Left kidney (tissue), 8 donors: ENCODE data around the gene INA. TPM values are rescaled to one million over a fixed set of nuclear protein-coding genes. Genes with fewer than 3 reads are reported as not detected.
"Not testable (repeated sequence)": the region's sequence is repeated elsewhere in the genome, so short reads cannot be mapped to it uniquely, and the experiment has no call there.

Source experiments
- DNase-seq: peaks from one replicate; pipeline ENCODE4 v3.0.0-alpha.2; 2013
- long read RNA-seq, 8 donors: transcript quantifications; one replicate each; lab custom pipeline, GENCODE V29; 2026
- polyA plus RNA-seq: library from polyadenylated mRNA; unstranded; fragments of 120-200 nt; gene quantifications from one replicate; pipeline ENCODE4 v1.2.1, GENCODE V29; 2013; ENCODE audit not compliant: insufficient read length

The INA gene
- polyA plus RNA-seq, result 0.53 TPM
- long read RNA-seq, donor 1, partial matches to known transcripts, result 0 of 1 reads
- long read RNA-seq, donor 1, other reads (novel, unspliced or antisense), result 0 of 1 reads
- long read RNA-seq, donor 2, partial matches to known transcripts, result 0 of 1 reads
- long read RNA-seq, donor 2, other reads (novel, unspliced or antisense), result 0 of 1 reads
- long read RNA-seq, donor 3, result 0 reads
- long read RNA-seq, donor 4, result 0 reads
- long read RNA-seq, donor 5, result 0 reads
- long read RNA-seq, donor 6, partial matches to known transcripts, result 0 of 1 reads
- long read RNA-seq, donor 6, other reads (novel, unspliced or antisense), result 0 of 1 reads
- long read RNA-seq, donor 7, partial matches to known transcripts, result 0 of 1 reads
- long read RNA-seq, donor 7, other reads (novel, unspliced or antisense), result 0 of 1 reads
- long read RNA-seq, donor 8, result 0 reads

DNA sequence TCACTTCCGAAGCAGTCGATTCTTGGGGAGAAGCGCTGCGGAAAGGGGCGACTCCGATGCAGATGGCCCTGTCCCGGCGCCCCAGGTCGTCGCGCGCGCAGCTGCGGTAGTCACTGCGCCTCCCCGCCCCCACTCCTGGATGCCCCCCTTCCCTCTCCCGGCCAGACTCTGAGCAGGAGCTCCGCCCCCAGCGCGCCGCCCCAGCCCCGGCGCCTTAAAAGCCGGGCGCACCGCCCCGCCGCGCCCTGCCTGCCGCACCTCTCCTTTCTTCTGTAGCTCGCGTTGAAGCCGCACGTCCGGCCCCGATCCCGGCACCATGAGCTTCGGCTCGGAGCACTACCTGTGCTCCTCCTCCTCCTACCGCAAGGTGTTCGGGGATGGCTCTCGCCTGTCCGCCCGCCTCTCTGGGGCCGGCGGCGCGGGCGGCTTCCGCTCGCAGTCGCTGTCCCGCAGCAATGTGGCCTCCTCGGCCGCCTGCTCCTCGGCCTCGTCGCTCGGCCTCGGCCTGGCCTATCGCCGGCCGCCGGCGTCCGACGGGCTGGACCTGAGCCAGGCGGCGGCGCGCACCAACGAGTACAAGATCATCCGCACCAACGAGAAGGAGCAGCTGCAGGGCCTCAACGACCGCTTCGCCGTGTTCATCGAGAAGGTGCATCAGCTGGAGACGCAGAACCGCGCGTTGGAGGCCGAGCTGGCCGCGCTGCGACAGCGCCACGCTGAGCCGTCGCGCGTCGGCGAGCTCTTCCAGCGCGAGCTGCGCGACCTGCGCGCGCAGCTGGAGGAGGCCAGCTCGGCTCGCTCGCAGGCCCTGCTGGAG, at the start of gene INA:
Gene INA, plus strand, starts transcription at position 243 of the 817 bp plus-strand sequence. Its CDS starts 74 bp downstream, at position 317.
- DNase-seq, result peak; percentile 63

DNA sequence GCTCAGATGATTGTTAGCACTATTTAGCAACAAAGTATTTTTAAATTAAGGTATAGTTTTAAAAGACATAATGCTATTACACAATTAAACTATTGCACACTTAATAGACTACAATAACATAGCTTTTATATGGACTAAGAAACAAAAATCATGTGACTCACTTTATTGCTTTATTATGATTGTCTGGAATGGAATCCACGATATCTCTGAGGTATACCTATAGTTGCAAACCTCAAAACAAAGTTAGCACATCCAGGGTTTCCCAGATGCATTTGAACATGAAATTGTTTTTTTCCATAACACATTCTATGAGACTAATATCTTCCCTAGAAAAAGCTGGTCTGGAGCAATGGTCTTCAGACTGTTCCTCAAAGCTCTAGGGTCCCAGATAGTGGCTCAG, 49.5 kb upstream of the INA start:
- no peak for DNase-seq

DNA sequence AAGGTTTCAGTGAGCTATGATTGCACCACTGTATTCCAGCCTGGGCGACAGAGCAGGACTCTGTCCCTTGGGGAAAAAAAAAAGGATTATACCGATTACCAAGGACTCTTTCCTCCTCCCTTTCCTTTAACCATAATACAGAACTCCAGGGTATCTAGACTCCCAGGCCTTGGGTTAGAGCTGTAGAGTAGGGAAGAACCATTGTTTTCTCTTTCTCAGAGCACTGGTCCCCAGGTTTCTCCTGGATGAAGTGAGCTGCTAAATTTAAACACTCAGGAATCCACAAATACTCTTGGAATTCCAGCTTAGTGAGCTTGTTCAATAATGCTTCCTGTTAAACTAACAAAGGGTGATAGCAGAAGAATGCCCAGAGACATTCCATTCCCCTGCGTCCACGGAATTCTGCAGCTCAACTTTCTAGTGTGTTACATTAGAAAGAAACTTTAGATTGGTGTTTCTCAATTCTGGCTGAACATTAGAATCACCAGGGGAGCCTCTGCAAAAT, 45.8 kb upstream of the INA start:
- no peak for DNase-seq

DNA sequence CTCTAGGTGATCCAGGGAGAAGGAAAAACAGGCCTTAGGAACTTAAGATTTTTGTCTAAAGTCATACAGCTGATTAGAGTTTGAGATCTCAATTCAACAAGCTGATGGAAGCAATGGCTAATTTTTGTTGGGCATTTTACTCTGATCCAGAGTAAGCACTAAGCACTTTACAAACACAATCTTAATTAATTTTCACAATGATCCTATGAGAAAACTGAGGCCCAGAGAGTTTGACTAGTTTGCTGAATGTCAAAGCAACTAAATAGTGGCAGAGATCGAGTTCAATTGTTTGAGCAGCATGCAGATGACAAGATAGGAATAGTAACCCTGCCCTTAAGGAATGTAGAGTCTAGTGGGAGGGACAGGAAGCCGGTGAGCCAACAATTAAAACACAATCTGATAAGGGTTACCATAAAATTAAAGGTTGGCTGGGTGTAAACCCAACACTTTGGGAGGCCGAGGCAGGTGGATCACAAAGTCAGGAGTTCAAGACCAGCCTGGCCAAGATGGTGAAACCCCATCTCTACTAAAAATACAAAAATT, 44.7 kb upstream of the INA start:
- DNase-seq, result no peak

DNA sequence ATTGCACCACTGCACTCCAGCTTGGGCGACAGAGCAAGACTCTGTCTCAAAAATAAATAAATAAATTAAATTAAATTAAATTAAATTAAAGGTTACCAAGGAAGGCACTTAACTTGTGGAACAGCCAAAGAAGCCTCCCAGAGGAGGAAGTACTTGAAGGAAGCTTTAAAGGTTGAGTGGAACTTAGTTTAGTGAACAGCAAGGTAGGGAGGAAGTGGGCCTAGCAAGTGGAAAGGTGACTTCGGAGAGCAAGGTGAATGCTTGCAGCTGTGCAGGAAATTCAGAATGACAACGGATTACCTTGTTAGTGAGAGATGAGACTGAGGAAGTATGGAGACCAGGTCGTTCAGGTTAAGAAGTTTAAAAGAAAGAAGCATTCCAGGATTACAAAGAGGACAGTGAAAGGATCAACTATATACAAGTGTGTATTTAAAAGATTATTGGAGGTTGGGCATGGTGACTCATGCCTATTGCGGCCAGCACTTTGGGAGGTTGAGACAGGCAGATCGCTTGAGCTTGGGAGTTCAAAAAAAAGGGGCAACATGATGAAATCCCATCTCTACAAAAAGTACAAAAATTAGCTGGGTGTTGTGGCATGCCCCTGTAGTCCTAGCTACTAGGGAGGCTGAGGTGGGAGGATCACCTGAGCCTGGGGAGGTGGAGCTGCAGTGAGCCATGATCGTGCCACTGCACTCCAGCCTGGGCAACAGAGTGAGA, 44.0 kb upstream of the INA start:
- no peak for DNase-seq

DNA sequence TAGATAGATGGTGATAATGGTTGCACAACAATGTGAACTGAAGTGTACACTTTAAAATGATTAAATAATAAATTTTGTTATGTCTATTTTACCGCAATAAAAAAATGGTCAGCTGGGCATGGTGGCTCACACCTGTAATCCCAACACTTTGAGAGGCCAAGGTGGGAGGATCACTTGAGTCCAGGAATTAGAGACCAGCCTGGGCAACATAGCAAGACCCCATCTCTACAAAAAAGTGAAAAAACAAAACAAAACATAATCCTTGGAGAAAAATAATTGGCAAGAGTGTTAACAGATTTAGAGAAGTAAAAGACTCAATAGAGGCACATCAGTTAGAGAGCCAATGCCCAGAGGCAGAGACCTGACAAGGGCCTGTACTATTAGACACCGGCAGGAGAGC, 41.2 kb upstream of the INA start:
- no peak for DNase-seq

DNA sequence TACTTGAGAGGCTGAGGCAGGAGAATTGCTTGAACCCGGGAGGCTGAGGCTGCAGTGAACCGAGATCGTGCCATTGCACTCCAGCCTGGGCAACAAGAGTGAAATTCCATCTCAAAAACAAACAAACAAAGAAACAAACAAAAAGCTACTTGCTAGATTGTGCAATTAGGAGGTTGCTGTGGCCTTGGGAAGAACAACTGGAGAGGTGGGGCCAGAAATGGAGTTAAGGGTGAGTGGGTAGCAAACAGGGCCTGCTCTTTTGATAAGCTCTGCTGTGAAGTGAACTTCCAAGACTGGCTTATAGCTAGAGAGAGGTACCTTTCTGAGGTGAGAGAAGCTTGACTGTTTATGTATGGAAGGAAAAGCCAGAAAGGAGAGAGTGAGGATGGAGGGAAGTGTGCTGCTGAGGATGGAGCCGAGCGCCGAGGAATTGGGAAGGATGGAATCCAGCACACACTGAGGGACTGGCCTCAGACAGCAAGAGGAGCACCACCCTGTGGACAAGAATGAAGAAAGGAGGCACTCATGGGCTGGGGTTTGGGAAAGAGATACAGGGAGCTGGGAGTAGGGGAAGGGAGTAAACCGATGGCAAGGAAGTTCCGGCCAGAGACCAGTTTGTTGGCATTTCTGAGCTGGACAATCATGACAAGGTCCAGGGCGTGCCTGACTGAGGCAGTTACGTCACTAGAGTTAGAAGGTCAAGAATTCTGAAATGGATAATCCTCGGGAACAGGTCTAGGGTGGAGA, 38.3 kb upstream of the INA start:
- DNase-seq, result no peak

DNA sequence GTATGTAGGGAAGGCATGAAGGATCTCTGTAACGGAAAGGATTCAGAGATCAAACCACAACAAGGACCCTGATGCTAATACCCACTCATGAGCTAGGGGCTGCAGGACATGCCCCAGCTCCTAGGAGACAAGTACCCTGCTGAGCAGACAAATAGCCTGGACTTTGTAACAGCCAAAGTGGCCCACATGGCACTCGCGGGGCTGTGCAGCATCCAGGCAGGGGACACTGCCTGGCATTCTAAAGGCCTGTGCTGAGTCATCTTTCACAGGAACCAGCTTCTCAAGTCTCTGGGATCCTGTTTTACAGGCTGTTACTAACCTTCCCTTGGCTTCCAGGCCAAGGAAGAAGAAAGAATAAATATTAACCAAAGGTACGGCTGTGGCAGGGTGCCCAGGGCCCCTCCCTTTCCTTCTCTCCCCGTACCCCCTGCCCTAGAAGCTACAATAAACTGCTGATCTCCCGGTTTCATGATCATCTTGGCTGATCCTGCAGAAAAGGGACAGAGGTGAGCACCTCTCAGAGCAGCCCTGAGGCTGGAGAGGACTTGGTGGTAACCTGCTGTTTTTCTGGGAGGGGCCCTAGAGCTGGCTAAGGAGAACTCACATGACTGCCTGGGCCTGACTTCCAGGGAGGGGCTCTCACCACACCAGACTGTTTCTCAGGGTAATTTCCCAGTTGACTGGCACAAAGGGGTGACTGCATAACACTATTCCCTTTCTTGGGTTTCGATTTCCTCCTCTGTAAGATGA, 35.5 kb upstream of the INA start:
- no peak for DNase-seq

DNA sequence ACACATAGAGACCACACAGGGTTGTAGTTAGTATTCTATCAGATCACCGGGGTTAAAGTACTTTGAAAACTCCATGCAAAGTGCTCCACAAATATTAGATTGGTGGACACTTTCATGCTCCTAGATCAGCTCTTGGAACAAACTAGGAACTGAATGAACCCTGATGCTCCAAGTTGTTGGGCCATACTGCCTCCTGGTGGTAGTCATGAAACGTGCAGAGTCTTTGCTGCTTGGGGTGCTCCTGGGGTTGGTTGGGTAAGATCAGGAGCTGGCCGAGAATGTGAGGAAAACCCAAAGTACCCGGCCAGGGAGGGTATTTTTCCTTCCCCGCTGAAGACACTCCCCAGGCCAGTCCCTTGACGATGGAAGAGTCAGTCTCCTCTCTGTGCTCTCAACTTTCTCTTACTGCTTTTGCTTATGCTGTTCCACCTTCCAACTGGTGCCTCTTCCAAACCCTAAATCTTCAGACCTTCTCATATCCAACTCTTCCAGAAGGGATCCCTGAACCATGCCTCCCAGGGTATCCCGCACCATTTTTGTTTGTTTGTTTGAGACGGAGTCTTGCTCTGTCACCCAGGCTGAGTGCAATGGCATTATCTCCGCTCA, 32.2 kb upstream of the INA start:
- peak; percentile 74 for DNase-seq

DNA sequence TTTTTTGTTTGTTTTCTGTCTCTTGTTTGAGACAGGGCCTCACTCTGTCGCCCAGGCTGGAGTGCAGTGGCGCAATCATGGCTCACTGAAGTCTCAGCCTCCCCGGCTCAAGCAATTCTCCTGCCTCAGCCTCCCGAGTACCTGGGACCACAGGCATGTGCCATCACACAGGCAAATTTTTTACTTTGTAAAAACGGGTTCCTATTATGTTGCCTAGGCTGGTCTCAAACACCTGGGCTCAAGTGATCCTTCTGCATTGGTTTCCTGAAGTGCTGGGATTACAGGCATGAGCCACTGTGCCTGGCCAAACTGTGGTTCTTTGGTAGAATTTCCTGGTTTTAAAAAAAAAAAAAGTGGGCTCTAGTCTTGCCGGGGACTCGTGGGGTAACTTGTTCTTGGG, 31.4 kb upstream of the INA start, which contains the start of gene RPEL1:
Gene RPEL1, plus strand, starts transcription at position 301 of the 400 bp plus-strand sequence. CDS start 110 bp downstream, outside the sequence.
- not testable (repeated sequence) for DNase-seq

DNA sequence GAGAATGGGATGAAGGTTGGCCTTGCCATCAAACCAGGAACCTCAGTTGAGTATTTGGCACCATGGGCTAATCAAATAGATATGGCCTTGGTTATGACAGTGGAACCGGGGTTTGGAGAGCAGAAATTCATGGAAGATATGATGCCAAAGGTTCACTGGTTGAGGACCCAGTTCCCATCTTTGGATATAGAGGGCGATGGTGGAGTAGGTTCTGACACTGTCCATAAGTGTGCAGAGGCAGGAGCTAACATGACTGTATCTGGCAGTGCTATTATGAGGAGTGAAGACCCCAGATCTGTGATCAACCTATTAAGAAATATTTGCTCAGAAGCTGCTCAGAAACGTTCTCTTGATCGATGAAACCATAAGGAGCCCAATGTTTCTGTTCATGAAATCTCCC, 30.6 kb upstream of the INA start:
- no peak for DNase-seq

DNA sequence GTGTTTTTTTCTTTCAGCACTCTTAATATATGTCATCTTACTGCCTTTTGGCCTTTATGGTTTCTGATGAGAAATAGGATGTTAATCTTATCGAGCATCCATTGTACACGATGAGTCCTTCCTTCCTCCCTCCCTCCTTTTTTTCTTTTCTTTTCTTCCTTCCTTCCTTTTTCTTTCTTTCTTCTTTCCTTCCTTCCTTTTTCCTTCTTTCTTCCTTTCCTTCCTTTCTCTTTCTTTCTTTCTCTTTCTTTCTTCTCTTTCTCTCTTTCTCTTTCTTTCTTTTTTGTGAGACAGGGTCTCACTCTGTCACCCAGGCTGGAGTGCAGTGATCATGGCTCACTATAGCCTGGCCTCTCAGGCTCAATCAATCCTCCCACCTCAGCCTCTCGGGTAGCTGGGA, 22.8 kb upstream of the INA start:
- DNase-seq, result no peak

DNA sequence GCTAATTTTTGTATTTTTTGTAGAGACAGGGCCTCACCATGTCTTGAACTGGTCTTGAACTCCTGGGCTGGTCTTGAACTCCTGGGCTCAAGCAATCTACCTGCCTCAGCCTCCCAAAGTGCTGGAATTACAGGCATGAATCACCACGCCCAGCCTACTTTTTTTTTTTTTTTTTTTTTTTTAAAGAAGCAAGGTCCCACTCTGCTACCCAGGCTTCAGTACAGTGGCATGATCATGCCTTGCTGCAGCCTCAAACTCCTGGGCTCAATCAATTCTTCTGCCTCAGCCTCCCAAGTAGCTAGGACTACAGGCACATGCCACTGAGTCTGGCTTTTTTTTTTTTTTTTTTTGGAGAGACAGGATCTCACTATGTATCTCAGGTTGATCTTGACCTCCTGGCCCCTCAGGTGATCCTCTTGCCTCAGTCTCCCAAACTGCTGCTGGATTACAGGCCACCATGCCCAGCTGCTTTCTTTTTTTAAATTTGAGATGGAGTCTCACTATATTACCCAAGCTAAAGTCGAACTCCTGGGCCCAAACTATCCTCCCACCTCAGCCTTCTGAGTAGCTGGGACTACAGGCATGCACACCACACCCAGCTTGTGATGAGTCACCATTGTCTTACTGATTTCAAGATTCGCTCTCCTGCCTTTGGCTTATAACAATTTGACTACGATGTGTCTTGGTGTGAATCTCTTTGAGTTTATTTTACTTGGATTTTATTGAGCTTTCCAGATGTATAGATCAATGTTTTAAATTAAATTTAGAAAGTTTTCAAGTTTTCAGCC, 22.2 kb upstream of the INA start:
- no peak for DNase-seq

DNA sequence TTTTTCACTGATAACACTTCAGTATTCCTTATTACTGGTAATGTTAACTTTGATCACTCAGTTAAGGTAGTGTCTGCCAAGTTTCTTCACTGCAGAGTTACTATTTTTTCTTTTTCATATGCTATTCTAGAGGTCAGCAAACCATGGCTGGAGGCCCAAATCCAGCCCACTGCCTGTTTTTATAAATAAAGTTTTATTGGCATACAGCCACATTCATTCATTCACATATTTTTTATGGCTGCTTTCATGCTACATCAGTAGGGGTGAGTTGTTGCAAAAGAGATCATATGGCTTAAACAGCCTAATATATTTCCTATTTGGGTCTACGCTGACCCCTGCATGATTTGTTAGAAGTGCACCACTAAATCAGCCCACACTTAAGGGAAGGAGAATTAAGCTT, 20.3 kb upstream of the INA start:
- DNase-seq, result no peak

DNA sequence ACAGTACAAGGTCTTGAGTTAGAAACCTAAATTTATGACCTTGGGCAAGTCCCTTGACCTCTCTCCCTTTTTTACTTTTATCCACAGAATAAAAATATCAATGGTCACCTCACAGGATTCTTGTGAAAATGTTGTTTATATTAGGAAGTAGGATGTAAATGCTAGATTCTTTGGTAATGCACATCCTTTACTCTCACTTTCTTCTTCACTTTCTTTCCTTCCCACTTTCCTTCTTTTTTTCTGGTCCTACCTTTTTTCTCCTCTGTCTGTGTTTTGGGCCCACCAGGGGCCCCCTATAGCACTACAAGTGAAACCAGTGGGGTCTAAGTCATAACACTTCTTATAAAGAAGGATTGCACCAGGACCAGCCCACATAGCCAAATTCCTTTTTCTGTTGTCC, 19.1 kb upstream of the INA start:
- DNase-seq, result no peak

DNA sequence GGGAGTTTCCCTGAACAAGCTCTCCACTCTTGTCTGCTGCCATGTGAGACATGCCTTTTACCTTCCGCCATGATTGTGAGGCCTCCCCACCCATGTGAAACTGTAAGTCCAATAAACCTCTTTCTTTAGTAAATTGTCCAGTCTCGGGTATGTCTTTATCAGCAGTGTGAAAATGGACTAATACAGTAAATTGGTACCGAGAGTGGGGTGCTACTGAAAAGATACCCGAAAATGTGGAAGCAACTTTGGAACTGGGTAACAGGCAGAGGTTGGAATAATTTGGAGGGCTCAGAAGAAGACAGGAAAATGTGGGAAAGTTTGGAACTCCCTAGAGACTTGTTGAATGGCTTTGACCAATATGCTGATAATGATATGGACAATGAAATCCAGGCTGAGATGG, 18.0 kb upstream of the INA start:
- not testable (repeated sequence) for DNase-seq

DNA sequence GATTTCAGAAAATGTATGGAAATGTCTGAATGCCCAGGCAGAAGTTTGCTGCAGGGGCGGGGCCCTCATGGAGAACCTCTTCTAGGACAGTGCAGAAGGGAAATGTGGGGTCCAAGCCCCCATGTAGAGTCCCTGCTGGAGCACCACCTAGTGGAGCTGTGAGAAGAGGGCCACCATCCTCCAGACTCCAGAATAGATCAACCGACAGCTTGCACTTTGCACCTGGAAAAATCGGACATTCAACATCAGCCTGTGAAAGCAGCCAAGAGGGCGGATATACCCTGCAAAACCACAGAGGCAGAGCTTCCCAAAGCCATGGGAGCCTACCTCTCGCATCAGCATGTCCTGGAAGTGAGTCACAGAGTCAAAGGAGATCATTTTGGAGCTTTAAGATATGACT, 16.9 kb upstream of the INA start:
- no peak for DNase-seq

DNA sequence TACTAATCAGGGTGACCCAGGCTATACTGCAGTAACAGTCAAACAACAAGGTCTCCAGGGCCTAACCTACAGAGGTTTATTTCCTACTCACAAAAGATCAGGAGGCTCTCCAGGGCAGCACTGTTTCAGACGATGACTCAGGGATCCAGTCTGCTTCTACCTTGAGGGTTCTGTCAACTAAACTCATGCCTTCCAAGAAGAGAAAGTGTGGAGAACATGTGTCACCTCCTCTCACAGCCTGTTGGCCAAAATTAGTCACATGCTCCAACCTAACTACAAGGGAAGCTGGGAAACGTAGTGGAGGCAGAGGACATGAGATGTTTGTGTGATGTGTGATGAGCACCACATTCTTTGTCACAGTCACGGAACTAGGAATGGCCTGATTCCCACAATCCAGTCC, 14.7 kb upstream of the INA start:
- DNase-seq, result no peak

DNA sequence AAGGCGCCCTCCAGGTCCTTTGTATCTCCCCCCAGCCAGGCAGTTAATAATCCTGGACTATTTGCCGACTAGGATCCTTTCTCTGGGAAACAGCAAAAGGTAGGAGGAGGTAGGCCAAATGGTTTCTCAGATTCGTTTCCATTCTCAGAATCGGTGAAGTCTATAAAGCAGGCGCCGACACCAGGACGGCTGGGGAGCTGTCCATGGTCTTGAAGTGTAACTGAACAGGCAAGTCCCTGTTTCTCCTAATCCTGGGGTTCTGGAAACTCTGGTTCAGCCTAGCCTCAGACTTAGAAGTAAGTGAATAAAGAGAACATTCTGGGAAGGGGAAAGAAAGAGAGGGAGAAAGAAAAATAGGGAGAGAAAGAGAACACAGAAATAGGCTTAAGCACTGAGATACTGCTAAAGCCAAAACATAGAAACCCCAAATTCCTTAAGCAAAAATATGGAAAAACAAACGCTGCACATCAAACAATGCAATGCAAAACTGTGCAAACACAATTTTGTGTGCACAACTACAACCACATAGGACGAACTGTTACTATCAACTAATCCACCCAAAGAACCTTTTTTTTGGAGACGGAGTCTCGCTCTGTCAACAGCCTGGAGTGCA, 11.1 kb upstream of the INA start:
- peak; percentile 86 for DNase-seq
